Hematopoietic multipotent progenitor cell treated with erythropoietin and hydrocortisone succinate and interleukin-3 and kit ligand, for 8 days (in vitro differentiated cells): Measurements from ENCODE around the gene STPG4.

Experiments
- DNase-seq: peaks from one replicate; pipeline ENCODE4 v3.0.0-alpha.2; 2015

STPG4 gene

GRCh38 chr2:47049502-47049901 lies 105.6 kb downstream of the STPG4 start:
- no peak for DNase-seq

GRCh38 chr2:47048801-47049480 lies 106.2 kb downstream of the STPG4 start:
- DNase-seq: no peak

GRCh38 chr2:47046271-47046670 lies 108.8 kb downstream of the STPG4 start:
- DNase-seq: peak; percentile 31

- DNase-seq: no peak
Observed at GRCh38 chr2:47043891-47044239, 111.2 kb downstream of the STPG4 start.

- DNase-seq: no peak
Observed at GRCh38 chr2:47043142-47043890, 111.8 kb downstream of the STPG4 start.

GRCh38 chr2:47041891-47042684 lies 113.0 kb downstream of the STPG4 start:
- no peak for DNase-seq

GRCh38 chr2:47041063-47041462 lies 114.0 kb downstream of the STPG4 start:
- DNase-seq: no peak

GRCh38 chr2:47040651-47041050 lies 114.5 kb downstream of the STPG4 start:
- no peak for DNase-seq

GRCh38 chr2:47039913-47040562 lies 115.1 kb downstream of the STPG4 start:
- no peak for DNase-seq

- no peak for DNase-seq
Observed at GRCh38 chr2:47039489-47039870, 115.6 kb downstream of the STPG4 start.

- DNase-seq: no peak
Observed at GRCh38 chr2:47038656-47039488, 116.2 kb downstream of the STPG4 start.

- DNase-seq: no peak
Observed at GRCh38 chr2:47037678-47038077, 117.4 kb downstream of the STPG4 start.
